Measurements from ENCODE around the gene CDC37L1. TPM values are rescaled to one million over a fixed set of nuclear protein-coding genes. Genes with fewer than 3 reads are reported as not detected.
"Not testable (repeated sequence)": the region's sequence is repeated elsewhere in the genome, so short reads cannot be mapped to it uniquely, and the experiment has no call there.

Gene CDC37L1
- 23.6 TPM for total RNA-seq
- 30.1 TPM for polyA plus RNA-seq

- WGBS: under 1% methylated on average over 66 of the region's 66 CpGs
- Histone ChIP-seq H3K4me1 (ENCODE audit: insufficient read depth) (no peaks in the 10 kb centered on the region), H3K4me3 (ENCODE audit: low read depth, low read length) (peak within 1 kb of the TSS; percentile 80)
These were observed at the start of gene CDC37L1 for GRCh38 chr9:4679268-4680172. Gene CDC37L1 (plus strand): TSS chr9:4679569. CDS start chr9:4679768, 199 bp downstream.

GRCh38 chr9:4630836-4631235 lies 48.5 kb upstream of the CDC37L1 start:
- Histone ChIP-seq H3K27ac (ENCODE audit: low read depth) (no peak overlapping the region), H3K36me3 (ENCODE audit: insufficient read depth) (peaks cover 2% of the 10 kb centered on the region), H3K4me1 (ENCODE audit: insufficient read depth) (no peaks in the 10 kb centered on the region), H3K4me3 (ENCODE audit: low read depth, low read length) (no peak overlapping the region)
- WGBS: 54% methylated on average over 2 of the region's 2 CpGs
- no peak for DNase-seq (ENCODE audit: extremely low spot score)

More at GRCh38 chr9:4679268-4680172, at the start of gene CDC37L1:
- peak within 1 kb of the TSS; percentile 96 for H3K27ac ChIP-seq (ENCODE audit: low read depth)
- no peaks in the 10 kb centered on the region for H3K36me3 ChIP-seq (ENCODE audit: insufficient read depth)
- peak; percentile 91 for DNase-seq (ENCODE audit: extremely low spot score)

GRCh38 chr9:4638968-4639367 lies 40.4 kb upstream of the CDC37L1 start:
- H3K4me1 ChIP-seq (ENCODE audit: insufficient read depth): no peaks in the 10 kb centered on the region
- H3K4me3 ChIP-seq (ENCODE audit: low read depth, low read length): no peak overlapping the region
- no peak for DNase-seq (ENCODE audit: extremely low spot score)
- H3K27ac ChIP-seq (ENCODE audit: low read depth): no peak overlapping the region
- 82% methylated on average over 3 of the region's 3 CpGs for WGBS
- H3K36me3 ChIP-seq (ENCODE audit: insufficient read depth): no peaks in the 10 kb centered on the region

- Histone ChIP-seq H3K27ac (ENCODE audit: low read depth) (no peak overlapping the region), H3K4me1 (ENCODE audit: insufficient read depth) (no peaks in the 10 kb centered on the region), H3K36me3 (ENCODE audit: insufficient read depth) (no peaks in the 10 kb centered on the region), H3K4me3 (ENCODE audit: low read depth, low read length) (no peak overlapping the region)
- DNase-seq (ENCODE audit: extremely low spot score): no peak
- 56% methylated on average over 2 of the region's 2 CpGs for WGBS
These were observed 39.9 kb upstream of the CDC37L1 start for GRCh38 chr9:4639420-4639819.

- no peak for DNase-seq (ENCODE audit: extremely low spot score)
- Histone ChIP-seq H3K4me1 (ENCODE audit: insufficient read depth) (no peaks in the 10 kb centered on the region), H3K4me3 (ENCODE audit: low read depth, low read length) (no peak overlapping the region), H3K27ac (ENCODE audit: low read depth) (no peak overlapping the region), H3K36me3 (ENCODE audit: insufficient read depth) (no peaks in the 10 kb centered on the region)
- WGBS: 40% methylated on average over 2 of the region's 2 CpGs
These were observed 39.3 kb upstream of the CDC37L1 start for GRCh38 chr9:4640027-4640426.

GRCh38 chr9:4642351-4642750 lies 37.0 kb upstream of the CDC37L1 start:
- 92% methylated on average over 2 of the region's 2 CpGs for WGBS
- Histone ChIP-seq H3K4me3 (ENCODE audit: low read depth, low read length) (no peak overlapping the region), H3K4me1 (ENCODE audit: insufficient read depth) (no peaks in the 10 kb centered on the region), H3K36me3 (ENCODE audit: insufficient read depth) (no peaks in the 10 kb centered on the region), H3K27ac (ENCODE audit: low read depth) (no peak overlapping the region)
- DNase-seq (ENCODE audit: extremely low spot score): no peak

GRCh38 chr9:4654084-4654483 lies 25.3 kb upstream of the CDC37L1 start:
- H3K27ac ChIP-seq (ENCODE audit: low read depth): no peak overlapping the region
- H3K4me1 ChIP-seq (ENCODE audit: insufficient read depth): no peaks in the 10 kb centered on the region
- DNase-seq (ENCODE audit: extremely low spot score): no peak
- no peak overlapping the region for H3K4me3 ChIP-seq (ENCODE audit: low read depth, low read length)
- WGBS: 87% methylated on average over 9 of the region's 9 CpGs
- H3K36me3 ChIP-seq (ENCODE audit: insufficient read depth): no peaks in the 10 kb centered on the region

GRCh38 chr9:4654538-4654937 lies 24.8 kb upstream of the CDC37L1 start:
- H3K27ac ChIP-seq (ENCODE audit: low read depth): no peak overlapping the region
- no peaks in the 10 kb centered on the region for H3K36me3 ChIP-seq (ENCODE audit: insufficient read depth)
- no peak for DNase-seq (ENCODE audit: extremely low spot score)
- no peak overlapping the region for H3K4me3 ChIP-seq (ENCODE audit: low read depth, low read length)
- 85% methylated on average over 10 of the region's 10 CpGs for WGBS
- H3K4me1 ChIP-seq (ENCODE audit: insufficient read depth): no peaks in the 10 kb centered on the region

- H3K36me3 ChIP-seq (ENCODE audit: insufficient read depth); DNase-seq (ENCODE audit: extremely low spot score); H3K4me3 ChIP-seq (ENCODE audit: low read depth, low read length); H3K4me1 ChIP-seq (ENCODE audit: insufficient read depth); H3K27ac ChIP-seq (ENCODE audit: low read depth): not testable (repeated sequence)
- WGBS: 90% methylated on average over 3 of the region's 3 CpGs
These were observed 23.2 kb upstream of the CDC37L1 start for GRCh38 chr9:4656196-4656595.

GRCh38 chr9:4656621-4657020 lies 22.7 kb upstream of the CDC37L1 start:
- DNase-seq (ENCODE audit: extremely low spot score): no peak
- Histone ChIP-seq H3K27ac (ENCODE audit: low read depth) (no peak overlapping the region), H3K4me1 (ENCODE audit: insufficient read depth) (no peaks in the 10 kb centered on the region), H3K4me3 (ENCODE audit: low read depth, low read length) (no peak overlapping the region), H3K36me3 (ENCODE audit: insufficient read depth) (no peaks in the 10 kb centered on the region)
- WGBS: 59% methylated on average over 3 of the region's 3 CpGs

- DNase-seq (ENCODE audit: extremely low spot score): no peak
- Histone ChIP-seq H3K36me3 (ENCODE audit: insufficient read depth) (no peaks in the 10 kb centered on the region), H3K4me1 (ENCODE audit: insufficient read depth) (no peaks in the 10 kb centered on the region), H3K27ac (ENCODE audit: low read depth) (no peak overlapping the region), H3K4me3 (ENCODE audit: low read depth, low read length) (no peak overlapping the region)
- WGBS: 80% methylated on average over 4 of the region's 4 CpGs
These were observed 21.8 kb upstream of the CDC37L1 start for GRCh38 chr9:4657426-4658159.

- H3K4me3 ChIP-seq (ENCODE audit: low read depth, low read length); H3K36me3 ChIP-seq (ENCODE audit: insufficient read depth); H3K4me1 ChIP-seq (ENCODE audit: insufficient read depth); H3K27ac ChIP-seq (ENCODE audit: low read depth); DNase-seq (ENCODE audit: extremely low spot score): not testable (repeated sequence)
- whole genome bisulfite sequencing: 93% methylated on average over 4 of the region's 5 CpGs
These were observed 18.7 kb upstream of the CDC37L1 start for GRCh38 chr9:4660665-4661064.

- H3K36me3 ChIP-seq (ENCODE audit: insufficient read depth): no peaks in the 10 kb centered on the region
- H3K4me1 ChIP-seq (ENCODE audit: insufficient read depth): no peaks in the 10 kb centered on the region
- H3K27ac ChIP-seq (ENCODE audit: low read depth): no peak overlapping the region
- WGBS: 89% methylated on average over 1 of the region's 1 CpG
- no peak for DNase-seq (ENCODE audit: extremely low spot score)
- no peak overlapping the region for H3K4me3 ChIP-seq (ENCODE audit: low read depth, low read length)
These were observed 18.2 kb upstream of the CDC37L1 start for GRCh38 chr9:4661165-4661564.

- DNase-seq (ENCODE audit: extremely low spot score): no peak
- 8% methylated on average over 5 of the region's 5 CpGs for WGBS
- no peaks in the 10 kb centered on the region for H3K4me1 ChIP-seq (ENCODE audit: insufficient read depth)
- peak overlapping the region; percentile 69 for H3K4me3 ChIP-seq (ENCODE audit: low read depth, low read length)
- no peaks in the 10 kb centered on the region for H3K36me3 ChIP-seq (ENCODE audit: insufficient read depth)
- no peak overlapping the region for H3K27ac ChIP-seq (ENCODE audit: low read depth)
These were observed 17.8 kb upstream of the CDC37L1 start for GRCh38 chr9:4661611-4662010.
